ENCODE measurements around the gene DTNB.
"Not testable (repeated sequence)": the region's sequence is repeated elsewhere in the genome, so short reads cannot be mapped to it uniquely, and the experiment has no call there.

Gene DTNB

GRCh38 chr2:25411281-25411680, 262.1 kb downstream of the DTNB start:
- peak; percentile 77 to 80 for DNase-seq

GRCh38 chr2:25410370-25410769, 263.0 kb downstream of the DTNB start:
- DNase-seq: no peak

DNA sequence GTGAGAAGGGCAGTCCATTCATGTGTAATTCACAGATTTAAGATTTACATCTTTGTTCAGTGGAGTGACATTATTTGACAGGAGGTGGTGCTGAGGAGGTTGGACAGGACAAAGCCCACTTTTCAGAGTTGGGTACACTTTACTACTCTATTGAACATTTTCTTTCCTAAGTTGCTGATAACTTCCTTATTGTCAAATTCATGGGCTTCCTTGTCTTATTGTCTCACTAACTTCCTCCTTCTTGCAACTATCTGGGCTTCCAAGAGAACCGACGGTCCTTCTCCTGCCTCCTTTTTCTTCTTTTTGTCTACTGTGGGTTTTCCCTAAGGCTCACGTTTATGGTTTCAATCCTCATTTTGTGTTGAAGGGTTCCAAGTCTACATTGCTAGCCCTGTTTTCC, 263.9 kb downstream of the DTNB start:
- DNase-seq: no peak

DNA sequence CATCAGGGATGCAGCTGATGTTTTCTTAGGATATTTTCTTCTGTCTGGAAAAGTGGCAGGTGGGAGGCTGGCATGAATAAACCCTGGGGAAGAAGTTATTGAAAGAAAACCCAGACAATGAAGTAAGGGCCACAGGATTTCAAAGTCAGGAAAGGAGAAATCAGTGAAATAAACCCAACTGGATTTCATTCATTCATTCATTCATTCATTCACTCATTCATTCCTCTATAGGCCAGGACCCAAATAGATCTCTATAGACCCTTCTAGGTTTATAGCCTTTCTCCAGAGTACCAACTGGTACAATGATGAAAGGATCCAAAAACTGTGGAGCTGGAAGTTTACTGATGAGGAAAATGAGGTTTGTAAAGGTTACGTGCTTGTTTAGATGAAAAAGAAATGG, 264.3 kb downstream of the DTNB start:
- no peak for DNase-seq

GRCh38 chr2:25405611-25406295, 267.6 kb downstream of the DTNB start:
- DNase-seq: no peak

DNA sequence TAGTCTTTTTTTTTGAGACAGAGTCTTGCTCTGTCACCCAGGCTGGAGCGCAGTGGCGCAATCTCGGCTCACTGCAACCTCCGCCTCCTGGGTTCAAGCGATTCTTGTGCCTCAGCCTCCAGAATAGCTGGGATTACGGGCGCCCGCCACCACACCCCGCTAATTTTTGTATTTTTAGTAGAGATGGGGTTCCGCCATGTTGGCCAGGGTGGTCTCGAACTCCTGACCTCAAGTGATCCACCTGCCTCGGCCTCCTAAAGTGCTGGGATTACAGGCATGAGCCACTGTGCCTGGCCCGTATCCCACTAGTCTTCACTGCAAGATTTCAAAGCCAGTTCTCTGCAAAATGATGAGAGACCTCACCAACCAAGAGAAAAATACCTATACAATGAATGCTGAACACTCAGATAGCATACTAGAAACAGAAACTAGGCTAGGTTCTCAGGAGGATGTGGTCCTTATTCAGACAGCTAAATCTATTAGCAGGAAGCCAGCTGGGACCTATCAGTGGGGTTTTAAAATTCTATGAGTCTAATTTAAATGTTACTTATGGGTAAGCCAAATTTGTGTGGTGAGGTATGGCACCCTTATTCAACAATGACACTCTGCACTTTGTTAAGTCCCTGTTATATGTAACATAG, 270.1 kb downstream of the DTNB start:
- DNase-seq: not testable (repeated sequence)

GRCh38 chr2:25402477-25402876, 270.9 kb downstream of the DTNB start:
- DNase-seq: no peak

GRCh38 chr2:25401307-25402026, 271.9 kb downstream of the DTNB start:
- peak; percentile 60 to 85 for DNase-seq

DNA sequence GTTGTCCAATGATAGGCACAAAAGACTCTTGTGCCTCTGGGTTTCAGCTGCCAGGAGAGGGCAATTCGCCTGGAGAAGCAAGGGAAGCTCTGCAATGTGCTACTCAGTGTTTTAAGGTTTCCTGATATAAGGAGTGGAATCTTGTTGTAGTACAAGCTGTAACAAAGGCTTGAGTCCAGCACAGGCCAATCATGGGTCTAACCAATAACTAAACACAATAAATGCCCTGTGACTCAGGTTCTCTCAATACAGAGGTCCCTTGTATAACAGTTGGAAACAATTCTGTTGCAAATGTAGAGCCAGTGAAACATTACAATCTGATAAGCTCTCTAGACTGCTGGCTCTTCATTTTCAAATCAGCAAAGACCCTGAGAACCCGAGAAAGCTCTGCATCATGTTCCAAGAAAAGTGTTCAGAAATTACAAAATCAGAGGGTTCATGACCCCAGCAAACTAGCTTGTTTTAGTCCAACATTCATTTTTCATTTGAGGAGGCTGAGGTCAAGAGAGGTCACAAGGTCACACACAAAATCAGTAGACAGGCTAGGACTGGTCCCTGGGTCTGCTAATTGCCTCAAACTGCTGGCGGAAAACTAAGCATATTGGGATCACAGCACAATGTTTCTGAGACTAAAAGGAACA, 272.7 kb downstream of the DTNB start:
- no peak for DNase-seq

DNA sequence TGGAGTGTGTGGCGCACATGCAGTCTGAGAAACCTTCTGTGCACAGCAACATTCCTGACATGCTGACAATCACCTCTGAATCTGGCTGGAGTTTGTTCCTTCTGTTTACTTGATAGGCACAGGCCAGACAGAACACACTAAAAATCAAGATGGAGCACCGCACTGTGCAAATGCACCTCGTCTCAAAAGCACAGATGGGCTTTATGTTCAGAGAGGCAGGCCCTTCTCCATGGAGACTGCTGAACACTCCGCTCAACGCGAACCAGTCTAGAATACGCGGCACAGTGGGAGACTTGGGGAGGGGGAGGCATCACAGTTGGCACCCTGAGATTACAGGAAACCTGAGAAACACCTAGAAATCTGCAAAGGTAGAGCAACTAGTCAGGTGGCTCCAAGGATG, 273.2 kb downstream of the DTNB start:
- no peak for DNase-seq

- no peak for DNase-seq
Measured at GRCh38 chr2:25398534-25398933, 274.8 kb downstream of the DTNB start.

DNA sequence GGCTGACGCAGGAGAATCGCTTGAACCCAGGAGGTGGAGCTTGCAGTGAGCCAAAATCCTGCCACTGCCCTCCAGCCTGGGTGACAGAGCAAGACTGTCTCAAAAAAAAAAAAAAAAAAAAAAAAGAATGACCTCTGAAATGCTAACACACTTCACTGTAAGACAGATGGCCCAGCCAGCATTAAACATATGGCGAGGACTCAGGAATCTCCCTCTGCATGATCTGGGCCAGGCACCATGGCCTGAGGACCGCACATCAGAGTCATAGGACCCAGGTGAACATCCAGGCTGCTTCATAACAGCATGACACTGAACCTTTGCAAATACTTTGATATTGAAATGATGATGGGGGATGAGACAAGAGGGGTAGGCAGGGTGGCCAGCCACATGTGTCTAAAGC, 275.6 kb downstream of the DTNB start:
- peak in 1 of 2 experiments; percentile 32 for DNase-seq

GRCh38 chr2:25389161-25389560, 284.2 kb downstream of the DTNB start:
- no peak for DNase-seq

DNA sequence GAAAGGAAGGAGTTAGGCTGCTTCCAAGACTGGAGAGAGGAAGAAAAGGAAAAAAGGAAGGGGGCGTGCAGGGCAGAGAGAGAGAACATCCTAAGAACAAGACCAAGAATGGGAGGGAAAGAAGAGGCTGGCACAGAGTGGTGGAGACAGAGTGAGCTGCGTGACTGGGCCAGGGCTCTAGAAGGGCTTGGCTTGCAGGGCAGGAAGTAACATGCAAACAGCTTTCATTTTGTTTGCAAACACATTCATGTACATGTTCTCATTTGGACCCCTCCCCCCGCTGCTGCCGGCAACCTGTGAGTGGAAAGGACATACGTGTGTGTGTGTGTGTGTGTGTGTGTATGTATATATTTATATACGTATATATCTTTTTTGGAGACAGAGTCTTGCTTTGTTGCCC, 284.9 kb downstream of the DTNB start:
- no peak for DNase-seq

GRCh38 chr2:25387876-25388449, 285.4 kb downstream of the DTNB start:
- DNase-seq: no peak

GRCh38 chr2:25386971-25387875, 286.2 kb downstream of the DTNB start:
- DNase-seq: no peak

- DNase-seq: no peak
Measured at GRCh38 chr2:25385910-25386309, 287.5 kb downstream of the DTNB start.

DNA sequence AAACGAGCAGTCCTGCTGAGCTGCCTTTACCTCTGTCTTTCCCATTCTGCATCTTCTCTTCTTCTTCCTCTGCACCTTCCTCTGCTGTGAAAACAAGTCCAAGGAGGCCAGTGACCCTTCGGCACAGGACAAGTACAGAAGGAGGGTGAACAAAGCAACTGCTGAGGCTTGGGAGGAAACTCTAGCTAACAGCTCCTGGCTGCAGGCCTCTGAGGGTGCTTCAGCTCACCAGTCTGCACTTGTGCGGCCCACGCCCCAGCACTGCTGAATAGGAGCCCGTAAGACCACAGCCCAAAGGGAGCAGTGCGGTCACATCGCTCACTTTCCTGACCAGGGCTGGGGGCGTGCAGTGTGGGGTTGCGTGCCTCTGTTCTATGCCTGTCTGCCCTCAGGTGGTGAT, 289.6 kb downstream of the DTNB start:
- no peak for DNase-seq

- no peak for DNase-seq
Measured at GRCh38 chr2:25381502-25381901, 291.9 kb downstream of the DTNB start.

DNA sequence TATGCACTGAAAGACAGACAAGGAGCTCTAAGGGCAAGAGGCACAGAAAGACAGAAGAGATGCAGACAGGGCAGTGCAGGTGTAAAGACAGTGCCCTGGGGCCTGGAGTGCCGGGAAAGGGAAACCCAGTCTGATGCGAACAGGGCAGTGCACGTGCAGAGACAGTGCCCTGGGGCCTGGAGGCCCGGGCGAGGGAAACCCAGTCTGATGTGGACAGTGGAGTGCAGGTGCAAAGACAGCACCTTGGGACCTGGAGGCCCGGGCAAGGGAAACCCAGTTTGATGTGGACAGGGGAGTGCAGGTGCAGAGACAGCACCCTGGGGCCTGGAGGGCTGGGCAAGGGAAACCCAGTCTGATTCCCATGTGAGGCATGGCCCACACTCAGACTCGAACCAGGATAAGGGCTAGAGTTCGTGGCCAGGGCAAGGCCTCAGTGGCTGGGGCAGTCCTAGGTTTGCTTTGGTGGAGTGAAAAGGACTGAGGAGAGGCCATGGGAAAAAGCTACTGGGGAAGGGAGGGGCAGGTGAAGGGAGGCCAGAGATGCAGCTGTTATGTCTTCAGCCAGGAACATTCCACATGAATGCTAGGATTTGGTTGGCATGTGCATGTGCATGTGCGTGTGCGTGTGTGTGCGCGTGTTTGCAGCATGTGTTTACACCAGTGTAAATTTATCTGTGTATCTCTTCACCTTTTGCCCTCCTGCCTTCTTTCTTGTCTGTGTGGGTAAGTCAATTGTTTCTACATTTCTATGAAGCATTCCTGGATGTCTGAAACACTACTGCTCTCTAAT, 292.6 kb downstream of the DTNB start:
- DNase-seq: no peak

GRCh38 chr2:25380023-25380422, 293.4 kb downstream of the DTNB start:
- no peak for DNase-seq

Measured in cerebellar nuclear complex (tissue), 1 donor.